D721Med (cell line): ENCODE data around the gene LKAAEAR1.
A peak's percentile ranks its signal among the peaks of the same experiment; 100 is the strongest.

Experiments used
- DNase-seq: peaks from one replicate; pipeline ENCODE4 v3.0.0; 2011; ENCODE audit warnings: low spot score; ENCODE audit not compliant: insufficient read length
- FAIRE-seq: peaks from 2 replicates; lab custom pipeline; 2011; peaks lifted over from hg19 to GRCh38; lab: Jason Lieb, UNC
- CTCF ChIP-seq: IDR thresholded peaks from 2 replicates; pipeline ENCODE4 v1.5.1; 2012; ENCODE audit warnings: mild to moderate bottlenecking, control low read depth; ENCODE audit not compliant: insufficient read depth; ENCODE audit errors: missing control alignments

LKAAEAR1 gene

GRCh38 chr20:64065974-64066343, 18.2 kb downstream of the LKAAEAR1 start:
- no peak for TF ChIP-seq CTCF
- DNase-seq = no peak

GRCh38 chr20:64065062-64065973, 18.9 kb downstream of the LKAAEAR1 start:
- TF ChIP-seq CTCF = no peak
- DNase-seq = no peak
- FAIRE-seq = no peak

More at GRCh38 chr20:64065974-64066343, 18.2 kb downstream of the LKAAEAR1 start:
- FAIRE-seq = no peak

- TF ChIP-seq CTCF = no peak
- DNase-seq = no peak
- no peak for FAIRE-seq
These were observed 20.0 kb downstream of the LKAAEAR1 start for GRCh38 chr20:64064145-64064698.

- no peak for TF ChIP-seq CTCF
- FAIRE-seq = no peak
- no peak for DNase-seq
These were observed 20.6 kb downstream of the LKAAEAR1 start for GRCh38 chr20:64063389-64064144.

GRCh38 chr20:64062596-64063388, 21.4 kb downstream of the LKAAEAR1 start, which contains the start of gene TCEA2:
Gene TCEA2, plus strand, starts transcription at chr20:64063198. Its CDS starts 115 bp downstream, at chr20:64063313.
- TF ChIP-seq CTCF = no peak
- DNase-seq = peak; percentile 100
- no peak for FAIRE-seq

GRCh38 chr20:64062276-64062595, 22.0 kb downstream of the LKAAEAR1 start:
- FAIRE-seq (no peak), DNase-seq (no peak)
- no peak for TF ChIP-seq CTCF
